HepG2 (cell line): ENCODE data around the gene KRT13. TPM values are rescaled to one million over a fixed set of nuclear protein-coding genes. Genes with fewer than 3 reads are reported as not detected.

Experiments
- ATAC-seq: fragments of 200-7000 bp; cut with Tn5 transposase; 3 replicates; pipeline ENCODE4 v1.9.1; 2020; ENCODE audit warnings: mild to moderate bottlenecking, moderate library complexity
- BruUV-seq: library from RNA; stranded (reverse); fragments of 400-500 nt; replicated peaks from 2 replicates; lab custom pipeline; 2021; lab: Mats Ljungman, UMichigan
- CTCF ChIA-PET: fragments of 300-600 bp; formaldehyde crosslinking; extraction: SDS; loops from one replicate; lab custom pipeline; 2021; ENCODE audit warnings: low total read pairs, inconsistent platforms, low intra/inter-chr PET ratio; lab: Yijun Ruan, JAX
- POLR2A ChIA-PET: fragments of 350-600 bp; sonication (Branson Sonifier 250); formaldehyde crosslinking; loops from one replicate; lab custom pipeline; 2020; ENCODE audit warnings: antibody characterized with exemption, inconsistent platforms; lab: Yijun Ruan, JAX
- DNase-seq: peaks from one replicate; pipeline ENCODE4 v3.0.0-alpha.2; 2015; ENCODE audit warnings: low spot score
- FAIRE-seq: peaks from 3 replicates; lab custom pipeline; 2011; peaks lifted over from hg19 to GRCh38; lab: Jason Lieb, UNC
- H2AFZ ChIP-seq: one replicate; pipeline ENCODE4 v1.6.1; 2011; ENCODE audit warnings: low read length, inconsistent platforms
- H3K27ac ChIP-seq: fragments of 300-600 bp; 3 replicates; pipeline ENCODE4 v1.8.0; 2011; ENCODE audit warnings: mixed run types, mild to moderate bottlenecking, mixed read lengths, low read length, inconsistent platforms; ENCODE audit not compliant: insufficient read depth; ENCODE audit errors: extremely low read length
- H3K27me3 ChIP-seq, 2 experiments: fragments of 200-600 bp in 1 of 2; 2 replicates in 1 of 2; 3 replicates in 1 of 2; pipeline versions ENCODE4 v1.6.0 to v1.8.0; 2011; ENCODE audit warnings: low read length in 2 of 2, mild to moderate bottlenecking in 2 of 2, moderate library complexity in 2 of 2, inconsistent platforms in 1 of 2; ENCODE audit not compliant: insufficient read depth in 2 of 2, control insufficient read depth in 1 of 2
- H3K36me3 ChIP-seq, 2 experiments: fragments of 200-600 bp in 1 of 2; replicated peaks in 1 of 2; 2 replicates in 1 of 2; 3 replicates in 1 of 2; pipeline versions ENCODE4 v1.5.1 to v1.8.0; 2011; ENCODE audit warnings: low read length in 2 of 2, inconsistent platforms in 1 of 2; ENCODE audit not compliant: insufficient read depth in 2 of 2, control insufficient read depth in 1 of 2
- H3K4me1 ChIP-seq: 2 replicates; pipeline ENCODE4 v1.5.1; 2012; ENCODE audit warnings: low read length, inconsistent platforms; ENCODE audit not compliant: insufficient read depth
- H3K4me2 ChIP-seq: 2 replicates; pipeline ENCODE4 v1.6.0; 2011; ENCODE audit warnings: low read depth, low read length, inconsistent platforms
- H3K4me3 ChIP-seq, 3 experiments: fragments of 200-600 bp in 1 of 3; sonication (generic), shearing (Covaris generic) in 1 of 3; replicated peaks in 1 of 3; 2 replicates each; pipeline ENCODE4 v1.5.1; 2011 to 2016; ENCODE audit warnings: low read length in 3 of 3, inconsistent platforms in 2 of 3, low read depth in 2 of 3, mild to moderate bottlenecking in 2 of 3, control low read depth in 1 of 3, mixed read lengths in 1 of 3; ENCODE audit not compliant: insufficient read depth in 1 of 3
- H3K79me2 ChIP-seq: one replicate; pipeline ENCODE4 v1.6.1; 2011; ENCODE audit warnings: low read length, inconsistent platforms; ENCODE audit not compliant: insufficient read depth
- H3K9ac ChIP-seq: 2 replicates; pipeline ENCODE4 v1.6.0; 2011; ENCODE audit warnings: mild to moderate bottlenecking, low read depth, low read length, inconsistent platforms; ENCODE audit not compliant: insufficient read depth
- H3K9me3 ChIP-seq: 2 replicates; pipeline ENCODE4 v1.5.1; 2012; ENCODE audit warnings: mild to moderate bottlenecking, low read length
- H4K20me1 ChIP-seq: 2 replicates; pipeline ENCODE4 v1.6.0; 2011; ENCODE audit warnings: inconsistent platforms, mild to moderate bottlenecking, low read length, moderate library complexity; ENCODE audit not compliant: insufficient read depth
- FOXO1 ChIP-seq: sonication (generic); formaldehyde crosslinking; IDR thresholded peaks from 2 replicates; pipeline ENCODE4 v1.4.0; 2020; ENCODE audit warnings: missing genetic modification reagents
- HNRNPL ChIP-seq: fragments of 200-400 bp; formaldehyde crosslinking; IDR thresholded peaks from 2 replicates; pipeline ENCODE4 v1.6.1; 2017; ENCODE audit warnings: mild to moderate bottlenecking, low read depth, low read length
- MYNN ChIP-seq: sonication (generic); formaldehyde crosslinking; IDR thresholded peaks from 2 replicates; pipeline ENCODE4 v1.4.0; 2020; ENCODE audit warnings: mild to moderate bottlenecking, low read depth, missing genetic modification reagents
- TFE3 ChIP-seq: IDR thresholded peaks from 2 replicates; pipeline ENCODE4 v1.6.1; 2016
- ZBTB8A ChIP-seq: sonication (generic); formaldehyde crosslinking; IDR thresholded peaks from 2 replicates; pipeline ENCODE4 v1.4.0; 2020; ENCODE audit warnings: mild to moderate bottlenecking, low read depth, missing genetic modification reagents, borderline replicate concordance
- ZNF24 ChIP-seq: fragments of 450-650 bp; IDR thresholded peaks from 2 replicates; pipeline ENCODE4 v1.6.1; 2017; ENCODE audit warnings: antibody characterized with exemption, mild to moderate bottlenecking
- ZNF383 ChIP-seq: sonication (generic); formaldehyde crosslinking; IDR thresholded peaks from 2 replicates; pipeline ENCODE4 v1.4.0; 2020; ENCODE audit warnings: missing genetic modification reagents, mild to moderate bottlenecking, borderline replicate concordance
- ZNF451 ChIP-seq: sonication (generic); formaldehyde crosslinking; IDR thresholded peaks from 2 replicates; pipeline ENCODE4 v1.5.0; 2020; ENCODE audit warnings: mild to moderate bottlenecking, missing genetic modification reagents
- WGBS: methylation state at CpG from one replicate; pipeline ENCODE4 v1.1.6; 2017; ENCODE audit warnings: low lambda C conversion rate; 5-methylcytosine and 5-hydroxymethylcytosine counted together
- in situ Hi-C: cut with HindIII; loops from 2 replicates; pipeline ENCODE4 v1.10.0; 2017; ENCODE audit warnings: low pct_unique_long_range_greater_than_20kb; ENCODE audit not compliant: extremely low pct_ligation_motif_present
- intact Hi-C: fragments of 100-400 bp; cut with micrococcal nuclease; formaldehyde crosslinking; loops from one replicate; pipeline ENCODE4 v1.10.0; 2022; ENCODE audit not compliant: unreplicated experiment
- polyA plus RNA-seq, 8 experiments: library from polyadenylated mRNA; depleted of rRNA in 3 of 8; stranded (reverse) in 7 of 8; unstranded in 1 of 8; fragments of >200 nt; fragmentation: Illumina TruSeq in 4 of 8; extraction: Trizol in 4 of 8; gene quantifications; 2 replicates each; pipeline versions ENCODE4 v1.2.1 to v1.2.3, GENCODE V29; 2011 to 2016; ENCODE audit warnings: low read depth in 4 of 8, missing spikeins in 1 of 8, mixed read lengths in 1 of 8; ENCODE audit not compliant: insufficient read depth in 1 of 8
- total RNA-seq, 5 experiments: library from RNA; depleted of rRNA; stranded (reverse); fragments of >200 nt; fragmentation: Illumina TruSeq; extraction: Trizol; gene quantifications; 2 replicates each; pipeline ENCODE4 v1.2.3, GENCODE V29; 2016; ENCODE audit warnings: low read depth in 1 of 5
- TF ChIP-seq, protein P1 (sequence below): sonication (generic); formaldehyde crosslinking; IDR thresholded peaks from 2 replicates; pipeline ENCODE4 v1.4.0; 2020; ENCODE audit warnings: mild to moderate bottlenecking, missing genetic modification reagents

KRT13 gene
- total and polyA plus RNA-seq, 2 of the 13 experiments (the other 11 are each of a cell fraction or from before 2014, with no cell fraction given), result not detected

DNA sequence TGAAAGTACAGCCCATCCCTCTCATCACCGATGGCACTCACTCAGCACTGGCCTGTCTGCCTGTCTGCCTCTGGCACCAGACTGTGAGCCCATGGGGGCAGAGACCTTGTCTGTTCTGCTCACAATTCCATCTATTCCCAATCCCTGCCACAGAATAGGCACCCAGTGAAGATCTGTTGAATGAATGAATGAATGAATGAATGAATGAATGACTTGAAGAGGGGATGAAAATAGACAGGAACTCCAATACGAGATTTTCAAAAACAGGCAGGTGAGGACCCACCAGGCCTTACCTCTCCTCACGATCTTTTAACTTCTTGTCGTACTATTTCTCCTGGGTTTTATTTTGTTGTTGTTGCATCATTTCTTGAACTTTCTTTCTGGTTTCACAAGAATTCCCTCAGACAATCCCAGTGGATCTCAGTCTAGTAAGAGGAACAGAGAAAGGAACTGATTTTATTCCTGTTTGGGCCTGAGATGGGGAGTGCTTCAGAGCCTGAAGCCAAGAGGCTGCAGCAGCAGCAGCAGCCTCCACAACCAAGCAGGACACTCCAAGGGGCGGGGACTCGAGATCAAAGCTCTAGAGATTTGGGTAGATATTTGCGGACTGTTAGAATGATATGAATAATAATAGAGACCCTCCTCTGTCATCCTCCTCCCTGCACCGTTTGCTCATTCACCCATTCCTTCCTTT, 48.7 kb upstream of the KRT13 start:
- Histone ChIP-seq H3K9me3 (no peaks in the 10 kb centered on the region), H3K36me3 (no peaks in the 10 kb centered on the region), H3K27me3 (peaks cover 4 to 37% of the 10 kb centered on the region in 2 experiments; a peak in 4 of 5 replicates), H3K4me1 (peaks cover 18% of the 10 kb centered on the region), H3K4me2 (no peak overlapping the region), H4K20me1 (no peaks in the 10 kb centered on the region), H3K79me2 (no peaks in the 10 kb centered on the region), H2AFZ (no peak overlapping the region)
- ATAC-seq (no peak), FAIRE-seq (no peak)
- ChIA-PET POLR2A (no interaction called here), CTCF (no interaction called here)
- 20% methylated on average over 8 of the region's 8 CpGs for WGBS
- intact Hi-C loops (no loop called here), in situ Hi-C loops (no loop called here)
- BruUV-seq, result no TSS peak
- peak; percentile 74; the same call in 1 of the 2 replicates for TF ChIP-seq ZNF24
- TF ChIP-seq TFE3 (CRISPR knock-in tag), result no peak
- TF ChIP-seq, all 625 proteins: peak for 1
- H3K4me3 ChIP-seq, result no peak overlapping the region
- no peak for DNase-seq
- no peak overlapping the region for H3K9ac ChIP-seq
- H3K27ac ChIP-seq, result no peak overlapping the region

GRCh38 chr17:41553176-41553575, 47.8 kb upstream of the KRT13 start:
- BruUV-seq, result no TSS peak
- in situ Hi-C loops, result no loop called here
- DNase-seq, result no peak
- FAIRE-seq, result no peak
- WGBS, result 0% methylated on average over 3 of the region's 4 CpGs
- peaks cover 4 to 41% of the 10 kb centered on the region in 2 experiments; a peak in 4 of 5 replicates for H3K27me3 ChIP-seq
- H3K36me3 ChIP-seq, result no peaks in the 10 kb centered on the region
- TF ChIP-seq HNRNPL (no peak), MYNN (CRISPR knock-in tag) (no peak), ZNF451 (CRISPR knock-in tag) (no peak), FOXO1 (no peak), ZBTB8A (CRISPR knock-in tag) (no peak), ZNF383 (CRISPR knock-in tag) (no peak)
- TF ChIP-seq, protein P1, sequence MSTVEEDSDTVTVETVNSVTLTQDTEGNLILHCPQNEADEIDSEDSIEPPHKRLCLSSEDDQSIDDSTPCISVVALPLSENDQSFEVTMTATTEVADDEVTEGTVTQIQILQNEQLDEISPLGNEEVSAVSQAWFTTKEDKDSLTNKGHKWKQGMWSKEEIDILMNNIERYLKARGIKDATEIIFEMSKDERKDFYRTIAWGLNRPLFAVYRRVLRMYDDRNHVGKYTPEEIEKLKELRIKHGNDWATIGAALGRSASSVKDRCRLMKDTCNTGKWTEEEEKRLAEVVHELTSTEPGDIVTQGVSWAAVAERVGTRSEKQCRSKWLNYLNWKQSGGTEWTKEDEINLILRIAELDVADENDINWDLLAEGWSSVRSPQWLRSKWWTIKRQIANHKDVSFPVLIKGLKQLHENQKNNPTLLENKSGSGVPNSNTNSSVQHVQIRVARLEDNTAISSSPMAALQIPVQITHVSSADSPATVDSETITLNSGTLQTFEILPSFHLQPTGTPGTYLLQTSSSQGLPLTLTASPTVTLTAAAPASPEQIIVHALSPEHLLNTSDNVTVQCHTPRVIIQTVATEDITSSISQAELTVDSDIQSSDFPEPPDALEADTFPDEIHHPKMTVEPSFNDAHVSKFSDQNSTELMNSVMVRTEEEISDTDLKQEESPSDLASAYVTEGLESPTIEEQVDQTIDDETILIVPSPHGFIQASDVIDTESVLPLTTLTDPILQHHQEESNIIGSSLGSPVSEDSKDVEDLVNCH, result no peak
- no peak overlapping the region for H3K4me2 ChIP-seq
- H3K4me3 ChIP-seq, result no peak overlapping the region
- peaks cover 27% of the 10 kb centered on the region for H3K4me1 ChIP-seq
- no peak overlapping the region for H2AFZ ChIP-seq
- H3K9ac ChIP-seq, result no peak overlapping the region
- H3K79me2 ChIP-seq, result no peaks in the 10 kb centered on the region
- ChIA-PET POLR2A (no interaction called here), CTCF (interaction anchor here (6.3 kb wide), 1 partner anchor 109 kb away, joined by 84 read pairs; no protein-coding TSS in a partner anchor)
- no peak for ATAC-seq
- intact Hi-C loops, result no loop called here
- H3K9me3 ChIP-seq, result no peaks in the 10 kb centered on the region
- H3K27ac ChIP-seq, result no peak overlapping the region
- no peaks in the 10 kb centered on the region for H4K20me1 ChIP-seq
